B cell (primary cell): ENCODE measurements around the gene PCDH10. TPM values are rescaled to one million over a fixed set of nuclear protein-coding genes. Genes with fewer than 3 reads are reported as not detected.

ENCODE experiments used
- ATAC-seq: fragments of 200-7000 bp; cut with Tn5 transposase; one replicate; pipeline ENCODE4 v1.10.0; 2021; ENCODE audit warnings: low read depth, mild to moderate bottlenecking, moderate number of reproducible peaks, moderate library complexity
- CTCF ChIA-PET: fragments of 350-600 bp; sonication (Branson Sonifier 250); formaldehyde crosslinking; loops from one replicate; lab custom pipeline; 2021; ENCODE audit warnings: antibody characterized with exemption, inconsistent platforms; lab: Charles Lee
- POLR2A ChIA-PET: fragments of 350-600 bp; sonication (Branson Sonifier 250); formaldehyde crosslinking; loops from one replicate; lab custom pipeline; 2021; ENCODE audit warnings: antibody characterized with exemption; lab: Charles Lee
- DNase-seq: peaks from one replicate; pipeline ENCODE4 v3.0.0; 2013
- H2AFZ ChIP-seq: 2 replicates; pipeline ENCODE4 v1.6.1; 2012; ENCODE audit warnings: mild to moderate bottlenecking, low read depth, low read length; ENCODE audit not compliant: insufficient read depth, poor library complexity, severe bottlenecking
- H3K27ac ChIP-seq, 2 donors: 1 replicate in 1 of 2; 2 replicates in 1 of 2; pipeline ENCODE4 v1.5.1; 2012 to 2013; ENCODE audit warnings: low read length in 2 of 2, mild to moderate bottlenecking in 2 of 2, moderate library complexity in 1 of 2
- H3K27me3 ChIP-seq, 4 experiments: fragments of 200-600 bp in 1 of 4; sonication (generic) in 1 of 4; replicated peaks in 1 of 4; 1 replicate in 2 of 4; 2 replicates in 2 of 4; pipeline versions ENCODE4 v1.6.1 to v1.7.0; 2013 to 2016; ENCODE audit warnings: low read length in 3 of 4, mild to moderate bottlenecking in 2 of 4, mixed read lengths in 1 of 4, moderate library complexity in 1 of 4; ENCODE audit not compliant: insufficient read depth in 4 of 4, control insufficient read depth in 3 of 4; ENCODE audit errors: control extremely low read depth in 1 of 4
- H3K36me3 ChIP-seq, 2 experiments: replicated peaks in 1 of 2; 1 replicate in 1 of 2; 2 replicates in 1 of 2; pipeline versions ENCODE4 v1.6.1 to v1.7.1; 2013; ENCODE audit warnings: low read length in 1 of 2; ENCODE audit not compliant: insufficient read depth in 2 of 2, control insufficient read depth in 1 of 2; ENCODE audit errors: control extremely low read depth in 1 of 2, extremely low read depth in 1 of 2
- H3K4me1 ChIP-seq, 2 donors: fragments of 200-600 bp in 1 of 2; sonication (generic) in 1 of 2; 1 replicate in 1 of 2; 2 replicates in 1 of 2; pipeline versions ENCODE4 v1.5.1 to v1.6.1; 2013 to 2017; ENCODE audit warnings: low read length in 2 of 2; ENCODE audit not compliant: control insufficient read depth in 2 of 2, insufficient read depth in 2 of 2
- H3K4me2 ChIP-seq: replicated peaks from 2 replicates; pipeline ENCODE3; 2012; ENCODE audit warnings: mild to moderate bottlenecking, low read depth, low read length; ENCODE audit not compliant: poor library complexity, severe bottlenecking
- H3K4me3 ChIP-seq, 5 experiments: fragments of 200-600 bp in 1 of 5; sonication (generic) in 1 of 5; 1 replicate in 3 of 5; 2 replicates in 2 of 5; pipeline versions ENCODE4 v1.5.1 to v1.7.0; 2011 to 2016; ENCODE audit warnings: low read length in 4 of 5, mild to moderate bottlenecking in 4 of 5, low read depth in 2 of 5, control low read depth in 1 of 5, moderate library complexity in 1 of 5; ENCODE audit not compliant: insufficient read depth in 1 of 5; ENCODE audit errors: control extremely low read depth in 1 of 5, extremely low read depth in 1 of 5
- H3K79me2 ChIP-seq: fragments of 200-600 bp; sonication (generic); one replicate; pipeline ENCODE4 v1.6.0; 2016; ENCODE audit warnings: low read length; ENCODE audit not compliant: control insufficient read depth, insufficient read depth
- H3K9ac ChIP-seq: fragments of 200-600 bp; sonication (generic); 2 replicates; pipeline ENCODE4 v1.6.1; 2017; ENCODE audit warnings: mild to moderate bottlenecking, low read length, moderate library complexity
- H3K9me3 ChIP-seq, 3 donors: one replicate each; pipeline versions ENCODE4 v1.6.1 to v1.7.1; 2013; ENCODE audit warnings: low read length in 2 of 3; ENCODE audit not compliant: control insufficient read depth in 2 of 3, insufficient read depth in 1 of 3; ENCODE audit errors: control extremely low read depth in 1 of 3
- H4K20me1 ChIP-seq: 2 replicates; pipeline ENCODE4 v1.6.0; 2012; ENCODE audit warnings: mild to moderate bottlenecking, low read length; ENCODE audit not compliant: insufficient read depth, control insufficient read depth, poor library complexity, severe bottlenecking
- H3K27ac Mint-ChIP-seq: one replicate; pipeline ENCODE4 v1.8.0; 2021; ENCODE audit warnings: mixed read lengths
- H3K27me3 Mint-ChIP-seq: one replicate; pipeline ENCODE4 v1.8.0; 2021; ENCODE audit warnings: mixed read lengths
- H3K4me1 Mint-ChIP-seq: one replicate; pipeline ENCODE4 v1.8.0; 2021; ENCODE audit warnings: mixed read lengths
- H3K4me3 Mint-ChIP-seq: one replicate; pipeline ENCODE4 v1.8.0; 2021; ENCODE audit warnings: mixed read lengths
- H3K9me3 Mint-ChIP-seq: one replicate; pipeline ENCODE4 v1.8.0; 2022; ENCODE audit warnings: mixed read lengths; ENCODE audit not compliant: insufficient read depth
- EZH2 ChIP-seq: IDR thresholded peaks from 2 replicates; pipeline ENCODE4 v1.6.1; 2012; ENCODE audit warnings: borderline replicate concordance, low read depth, mild to moderate bottlenecking, moderate library complexity, low read length; ENCODE audit not compliant: insufficient read depth, poor library complexity, severe bottlenecking
- WGBS: methylation state at CpG from one replicate; pipeline ENCODE4 v1.1.5; 2013; ENCODE audit warnings: missing lambda C conversion rate; ENCODE audit not compliant: insufficient coverage; 5-methylcytosine and 5-hydroxymethylcytosine counted together
- intact Hi-C: fragments of 100-400 bp; cut with micrococcal nuclease; formaldehyde crosslinking; loops from one replicate; pipeline ENCODE4 v1.10.0; 2022
- polyA plus RNA-seq: library from polyadenylated mRNA; depleted of rRNA; stranded (reverse); fragments of >200 nt; gene quantifications from 2 replicates; pipeline ENCODE4 v1.2.3, GENCODE V29; 2012
- total RNA-seq, 2 donors: library from RNA; stranded (reverse); fragments of 120-200 nt in 1 of 2; gene quantifications; 1 replicate in 1 of 2; 2 replicates in 1 of 2; pipeline versions ENCODE4 v1.2.3 to v1.2.4, GENCODE V29; 2013 to 2022
- TF ChIP-seq, protein P1 (sequence below): fragments of 200-600 bp; IDR thresholded peaks from one replicate; pipeline ENCODE4 v1.8.0; 2022; ENCODE audit warnings: antibody characterized with exemption, mild to moderate bottlenecking

The PCDH10 gene
- total and polyA plus RNA-seq, 2 donors (not counting 1 experiment from before 2014, with no cell fraction given): not detected

GRCh38 chr4:133188433-133189146 lies 39.5 kb downstream of the PCDH10 start:
- intact Hi-C loops: no loop called here
- ATAC-seq: no peak
- whole genome bisulfite sequencing: 80% methylated on average over 3 of the region's 8 CpGs
- Histone ChIP-seq H3K27me3 (no peaks in the 10 kb centered on the region), H3K27ac (no peak overlapping the region), H3K79me2 (no peaks in the 10 kb centered on the region), H3K4me1 (no peaks in the 10 kb centered on the region), H3K4me3 (no peak overlapping the region), H2AFZ (no peak overlapping the region), H4K20me1 (no peaks in the 10 kb centered on the region), H3K9ac (no peak overlapping the region), H3K4me2 (no peak overlapping the region), H3K9me3 (no peaks in the 10 kb centered on the region), H3K36me3 (no peaks in the 10 kb centered on the region)
- TF ChIP-seq, protein P1, sequence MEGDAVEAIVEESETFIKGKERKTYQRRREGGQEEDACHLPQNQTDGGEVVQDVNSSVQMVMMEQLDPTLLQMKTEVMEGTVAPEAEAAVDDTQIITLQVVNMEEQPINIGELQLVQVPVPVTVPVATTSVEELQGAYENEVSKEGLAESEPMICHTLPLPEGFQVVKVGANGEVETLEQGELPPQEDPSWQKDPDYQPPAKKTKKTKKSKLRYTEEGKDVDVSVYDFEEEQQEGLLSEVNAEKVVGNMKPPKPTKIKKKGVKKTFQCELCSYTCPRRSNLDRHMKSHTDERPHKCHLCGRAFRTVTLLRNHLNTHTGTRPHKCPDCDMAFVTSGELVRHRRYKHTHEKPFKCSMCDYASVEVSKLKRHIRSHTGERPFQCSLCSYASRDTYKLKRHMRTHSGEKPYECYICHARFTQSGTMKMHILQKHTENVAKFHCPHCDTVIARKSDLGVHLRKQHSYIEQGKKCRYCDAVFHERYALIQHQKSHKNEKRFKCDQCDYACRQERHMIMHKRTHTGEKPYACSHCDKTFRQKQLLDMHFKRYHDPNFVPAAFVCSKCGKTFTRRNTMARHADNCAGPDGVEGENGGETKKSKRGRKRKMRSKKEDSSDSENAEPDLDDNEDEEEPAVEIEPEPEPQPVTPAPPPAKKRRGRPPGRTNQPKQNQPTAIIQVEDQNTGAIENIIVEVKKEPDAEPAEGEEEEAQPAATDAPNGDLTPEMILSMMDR: no peak
- TF ChIP-seq EZH2: no peak
- H3K4me1 Mint-ChIP-seq: no peaks in the 10 kb centered on the region
- CTCF ChIA-PET: no interaction called here
- no peak overlapping the region for H3K27ac Mint-ChIP-seq
- DNase-seq: no peak
- peaks cover 3% of the 10 kb centered on the region for H3K9me3 Mint-ChIP-seq
- H3K4me3 Mint-ChIP-seq: no peak overlapping the region
- POLR2A ChIA-PET: no interaction called here
- no peaks in the 10 kb centered on the region for H3K27me3 Mint-ChIP-seq

DNA sequence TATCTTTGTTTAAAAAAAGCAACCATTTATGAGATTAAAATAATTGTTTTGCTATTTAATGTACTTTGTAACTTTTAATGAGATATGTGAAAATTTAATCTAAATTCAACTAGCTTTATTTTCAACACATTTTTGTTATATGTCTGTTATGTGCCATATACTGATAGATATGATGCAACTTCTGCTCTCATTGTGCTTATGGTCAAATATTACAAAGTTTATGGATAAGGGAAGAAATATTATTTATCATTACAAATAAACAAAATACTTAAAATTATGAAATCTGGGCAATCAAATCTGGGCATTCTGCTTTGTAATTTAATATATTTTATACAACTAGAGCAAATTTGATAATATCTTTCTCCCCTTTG lies 40.0 kb downstream of the PCDH10 start:
- no peaks in the 10 kb centered on the region for H3K27me3 ChIP-seq
- H3K4me3 ChIP-seq: no peak overlapping the region
- Mint-ChIP-seq H3K27ac (no peak overlapping the region), H3K4me3 (no peak overlapping the region), H3K9me3 (peaks cover 3% of the 10 kb centered on the region), H3K4me1 (no peaks in the 10 kb centered on the region), H3K27me3 (no peaks in the 10 kb centered on the region)
- DNase-seq (no peak), ATAC-seq (no peak)
- no peaks in the 10 kb centered on the region for H4K20me1 ChIP-seq
- ChIA-PET CTCF (no interaction called here), POLR2A (no interaction called here)
- no peak overlapping the region for H3K27ac ChIP-seq
- no peaks in the 10 kb centered on the region for H3K9me3 ChIP-seq
- no peaks in the 10 kb centered on the region for H3K79me2 ChIP-seq
- no peak overlapping the region for H3K4me2 ChIP-seq
- no peaks in the 10 kb centered on the region for H3K36me3 ChIP-seq
- intact Hi-C loops: no loop called here
- TF ChIP-seq, protein P1: no peak
- no peak for TF ChIP-seq EZH2
- no peak overlapping the region for H3K9ac ChIP-seq
- H2AFZ ChIP-seq: no peak overlapping the region
- no peaks in the 10 kb centered on the region for H3K4me1 ChIP-seq
